Panc1 (cell line): Measurements from ENCODE around the gene CDKAL1. TPM values are rescaled to one million over a fixed set of nuclear protein-coding genes. Genes with fewer than 3 reads are reported as not detected.

Source experiments
- ATAC-seq: fragments of 200-7000 bp; cut with Tn5 transposase; 2 replicates; pipeline ENCODE4 v1.9.1; 2020; ENCODE audit warnings: mild to moderate bottlenecking, moderate library complexity
- BruUV-seq: library from RNA; stranded (reverse); fragments of 400-500 nt; replicated peaks from 2 replicates; lab custom pipeline; 2021; lab: Mats Ljungman, UMichigan
- CTCF ChIA-PET: fragments of 300-600 bp; sonication (Branson Sonifier 250); formaldehyde crosslinking; loops from one replicate; lab custom pipeline; 2022; ENCODE audit warnings: antibody characterized with exemption; lab: Charles Lee
- POLR2A ChIA-PET: fragments of 300-600 bp; sonication (Branson Sonifier 250); formaldehyde crosslinking; loops from one replicate; lab custom pipeline; 2022; ENCODE audit warnings: antibody characterized with exemption; lab: Charles Lee
- DNase-seq: peaks from one replicate; pipeline ENCODE4 v3.0.0-alpha.2; 2010; ENCODE audit warnings: low read depth, low spot score
- H3K27ac ChIP-seq: 2 replicates; pipeline ENCODE4 v1.5.1; 2011; ENCODE audit warnings: mild to moderate bottlenecking, low read length, inconsistent platforms
- H3K27me3 ChIP-seq: fragments of 200-500 bp; sonication (Bioruptor generic); 2 replicates; pipeline ENCODE4 v1.6.0; 2014; ENCODE audit warnings: low read length, inconsistent platforms; ENCODE audit not compliant: control insufficient read depth, insufficient read depth
- H3K36me3 ChIP-seq: fragments of 200-500 bp; sonication (Bioruptor generic); 2 replicates; pipeline ENCODE4 v1.5.1; 2014; ENCODE audit warnings: inconsistent platforms, mild to moderate bottlenecking, low read length, moderate library complexity; ENCODE audit not compliant: control insufficient read depth, insufficient read depth
- H3K4me1 ChIP-seq: 2 replicates; pipeline ENCODE4 v1.5.1; 2011; ENCODE audit warnings: inconsistent platforms, mild to moderate bottlenecking, low read length, moderate library complexity; ENCODE audit not compliant: control insufficient read depth, insufficient read depth
- H3K4me3 ChIP-seq, 2 experiments: 2 replicates each; pipeline ENCODE4 v1.5.1; 2011 to 2012; ENCODE audit warnings: low read depth in 2 of 2, low read length in 2 of 2, mild to moderate bottlenecking in 2 of 2, inconsistent platforms in 1 of 2, moderate library complexity in 1 of 2
- H3K9me3 ChIP-seq: fragments of 200-500 bp; sonication (Bioruptor generic); 2 replicates; pipeline ENCODE4 v1.5.1; 2014; ENCODE audit warnings: low read depth, mild to moderate bottlenecking, inconsistent platforms, low read length, moderate library complexity; ENCODE audit not compliant: control insufficient read depth, insufficient read depth
- CTCF ChIP-seq: fragments of 450-650 bp; IDR thresholded peaks from 2 replicates; pipeline ENCODE4 v1.5.1; 2017; ENCODE audit warnings: mild to moderate bottlenecking
- POLR2AphosphoS5 ChIP-seq: IDR thresholded peaks from 2 replicates; pipeline ENCODE4 v1.6.1; 2012; ENCODE audit warnings: mild to moderate bottlenecking, low read depth, low read length, moderate library complexity
- REST ChIP-seq, 2 experiments: IDR thresholded peaks; 2 replicates each; pipeline ENCODE4 v1.6.1; 2011 to 2012; ENCODE audit warnings: low read depth in 2 of 2, control low read depth in 1 of 2, low read length in 1 of 2, mild to moderate bottlenecking in 1 of 2, moderate library complexity in 1 of 2; ENCODE audit not compliant: insufficient read depth in 1 of 2
- SIN3A ChIP-seq: IDR thresholded peaks from 2 replicates; pipeline ENCODE4 v1.6.1; 2012; ENCODE audit warnings: low read depth, mild to moderate bottlenecking, low read length, moderate library complexity, borderline replicate concordance; ENCODE audit not compliant: insufficient read depth
- TCF7L2 ChIP-seq: IDR thresholded peaks from 2 replicates; pipeline ENCODE4 v1.6.1; 2011; ENCODE audit warnings: mild to moderate bottlenecking, low read depth, low read length, inconsistent platforms
- in situ Hi-C: cut with HindIII; loops from 2 replicates; pipeline ENCODE4 v1.10.0; 2016; ENCODE audit warnings: low sequenced_read_pairs, low pct_unique_long_range_greater_than_20kb
- intact Hi-C: fragments of 100-400 bp; cut with micrococcal nuclease; formaldehyde crosslinking; loops from one replicate; pipeline ENCODE4 v1.10.0; 2022; ENCODE audit not compliant: unreplicated experiment
- total RNA-seq: library from RNA; stranded (reverse); gene quantifications from one replicate; pipeline ENCODE4 v1.2.1, GENCODE V29; 2021; ENCODE audit not compliant: unreplicated experiment

CDKAL1 gene
- total RNA-seq, 1 experiment from 2014 or later, result 14.5 TPM

- Histone ChIP-seq H3K4me1 (no peaks in the 10 kb centered on the region), H3K36me3 (no peaks in the 10 kb centered on the region), H3K4me3 (no peak overlapping the region), H3K27ac (no peak overlapping the region), H3K27me3 (no peaks in the 10 kb centered on the region), H3K9me3 (no peaks in the 10 kb centered on the region)
- ATAC-seq, result no peak
- in situ Hi-C loops (no loop called here), intact Hi-C loops (no loop called here)
- CTCF ChIA-PET, result no interaction called here
- TF ChIP-seq REST (IDR thresholded peaks at IDR 0.05; ENCODE audit: insufficient read depth in 1 of 2, low read depth in 2 of 2, low read length in 1 of 2) (no peak), SIN3A (no peak), CTCF (no peak), POLR2AphosphoS5 (no peak), TCF7L2 (no peak)
- no TSS peak for BruUV-seq
- POLR2A ChIA-PET, result no interaction called here
- DNase-seq, result no peak
Measured at GRCh38 chr6:21180800-21181337, 646.6 kb downstream of the CDKAL1 start.

GRCh38 chr6:21181866-21182265, 647.6 kb downstream of the CDKAL1 start:
- no peaks in the 10 kb centered on the region for H3K36me3 ChIP-seq
- ChIA-PET CTCF (no interaction called here), POLR2A (no interaction called here)
- no peaks in the 10 kb centered on the region for H3K9me3 ChIP-seq
- H3K4me3 ChIP-seq, result no peak overlapping the region
- no TSS peak for BruUV-seq
- H3K27ac ChIP-seq, result no peak overlapping the region
- in situ Hi-C loops (no loop called here), intact Hi-C loops (no loop called here)
- DNase-seq (no peak), ATAC-seq (no peak)
- no peaks in the 10 kb centered on the region for H3K27me3 ChIP-seq
- no peak for TF ChIP-seq CTCF
- TF ChIP-seq SIN3A, result no peak
- no peak for TF ChIP-seq TCF7L2
- TF ChIP-seq REST (IDR thresholded peaks at IDR 0.05; ENCODE audit: insufficient read depth in 1 of 2, low read depth in 2 of 2, low read length in 1 of 2), result no peak
- no peak for TF ChIP-seq POLR2AphosphoS5
- H3K4me1 ChIP-seq, result no peaks in the 10 kb centered on the region
